Activated T-cell treated with anti-CD3 and anti-CD28 coated beads for 24 hours (primary cell): ENCODE measurements around the gene EVI2B.
"Not testable (repeated sequence)": the region's sequence is repeated elsewhere in the genome, so short reads cannot be mapped to it uniquely, and the experiment has no call there.

Experiments
- DNase-seq: peaks from one replicate; pipeline ENCODE4 v3.0.0-alpha.2; 2020; ENCODE audit warnings: low read depth

Gene EVI2B, protein sequence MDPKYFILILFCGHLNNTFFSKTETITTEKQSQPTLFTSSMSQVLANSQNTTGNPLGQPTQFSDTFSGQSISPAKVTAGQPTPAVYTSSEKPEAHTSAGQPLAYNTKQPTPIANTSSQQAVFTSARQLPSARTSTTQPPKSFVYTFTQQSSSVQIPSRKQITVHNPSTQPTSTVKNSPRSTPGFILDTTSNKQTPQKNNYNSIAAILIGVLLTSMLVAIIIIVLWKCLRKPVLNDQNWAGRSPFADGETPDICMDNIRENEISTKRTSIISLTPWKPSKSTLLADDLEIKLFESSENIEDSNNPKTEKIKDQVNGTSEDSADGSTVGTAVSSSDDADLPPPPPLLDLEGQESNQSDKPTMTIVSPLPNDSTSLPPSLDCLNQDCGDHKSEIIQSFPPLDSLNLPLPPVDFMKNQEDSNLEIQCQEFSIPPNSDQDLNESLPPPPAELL

DNA sequence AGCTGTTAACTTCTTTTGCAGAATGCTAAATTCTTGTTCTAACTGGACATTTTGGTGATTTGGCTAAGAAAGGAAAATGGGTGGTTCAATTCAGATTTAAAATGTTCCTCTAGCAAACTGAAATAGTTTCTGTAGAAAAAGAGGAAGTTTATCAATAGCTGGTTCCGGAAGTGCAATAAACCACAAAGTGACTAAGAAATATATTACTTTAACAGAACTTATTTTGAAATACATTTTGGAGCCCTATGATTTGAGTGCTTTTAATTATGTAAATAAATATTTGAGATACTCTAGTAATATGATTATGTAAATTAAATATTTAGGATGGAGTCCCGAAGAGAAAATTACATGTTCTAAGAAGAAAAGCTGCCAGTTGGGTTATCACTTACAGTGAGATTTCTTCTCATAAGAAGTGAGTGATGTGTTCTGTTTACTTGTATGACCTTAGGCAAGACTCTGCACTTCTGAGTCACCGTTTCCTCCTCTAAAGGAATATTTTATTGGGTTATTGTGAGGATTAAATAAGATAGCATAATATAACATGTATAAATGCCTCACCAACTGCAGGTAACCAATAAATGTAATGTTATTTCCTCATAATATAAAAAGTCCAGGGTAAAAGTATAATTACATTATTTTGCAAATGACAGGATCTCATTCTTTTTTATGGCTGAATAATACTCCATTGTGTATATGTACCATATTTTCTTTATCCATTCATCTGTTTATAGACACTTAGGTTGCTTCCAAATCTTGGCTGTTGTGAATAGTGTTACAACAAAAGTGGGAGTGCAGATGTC lies at the start of gene EVI2B:
Gene EVI2B (minus strand): TSS at position 73 of the 800 bp plus-strand sequence. CDS start 8,445 bp downstream, outside the sequence.
- no peak for DNase-seq

DNA sequence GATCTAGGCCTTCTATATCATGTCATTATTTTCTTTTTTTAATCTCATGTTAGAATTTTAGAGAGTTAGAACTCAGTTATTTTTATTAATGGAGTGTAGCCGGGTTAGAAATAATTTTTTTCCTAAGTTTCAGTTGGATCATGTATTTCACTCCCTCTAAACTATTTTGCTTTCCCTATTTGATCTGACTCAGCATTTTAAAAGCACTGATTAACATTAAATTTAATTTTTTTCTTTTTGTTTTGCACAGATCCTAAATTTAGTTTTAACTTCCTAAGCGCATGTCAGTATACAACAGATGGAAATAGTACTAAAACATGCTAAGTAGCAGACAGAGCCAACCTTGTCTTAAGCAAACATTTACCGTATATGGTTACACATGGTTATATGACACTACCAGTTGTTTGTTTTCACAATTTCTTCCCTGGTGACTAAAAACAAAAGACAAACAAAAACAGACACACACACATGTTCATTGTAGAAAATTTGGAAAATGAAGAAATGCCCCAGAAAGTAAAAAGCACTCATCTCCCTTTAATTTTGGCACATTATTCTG lies 44.1 kb upstream of the EVI2B start:
- DNase-seq, result no peak

DNA sequence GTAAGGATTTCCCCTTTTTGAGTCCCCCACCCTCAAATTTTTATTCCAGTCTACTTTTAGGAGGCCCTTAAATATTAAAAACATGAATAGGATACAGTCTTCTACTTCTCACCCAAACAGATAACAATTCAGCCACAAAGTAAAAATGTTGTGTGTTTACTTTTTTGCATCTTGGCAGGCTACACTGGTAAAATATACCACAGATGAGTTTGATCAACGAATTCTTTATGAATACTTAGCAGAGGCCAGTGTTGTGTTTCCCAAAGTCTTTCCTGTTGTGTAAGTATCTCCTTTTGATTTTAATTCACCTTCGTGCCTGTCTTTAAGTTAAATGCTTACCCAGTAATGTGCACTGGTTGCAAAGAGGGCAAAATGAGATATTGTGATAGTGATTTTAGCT lies 43.2 kb upstream of the EVI2B start:
- DNase-seq, result no peak

DNA sequence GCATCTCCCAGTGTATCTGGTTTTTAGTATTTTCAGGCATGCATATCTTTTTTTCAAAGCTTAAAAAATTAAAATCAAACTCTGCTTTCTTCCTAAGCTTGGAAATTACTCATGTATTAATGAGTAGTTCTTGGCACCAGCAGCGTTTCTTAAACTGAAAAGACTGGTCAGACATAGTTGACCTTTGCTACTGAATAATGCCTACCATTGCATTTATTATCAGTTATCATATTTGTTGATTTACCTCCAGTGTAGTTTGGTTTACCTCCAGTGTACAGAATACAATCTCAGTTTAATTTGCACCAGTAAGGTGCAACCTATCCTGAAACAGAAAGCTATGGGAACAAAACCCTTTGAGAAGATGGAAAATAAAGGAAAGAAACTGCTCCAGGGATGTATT lies 42.1 kb upstream of the EVI2B start:
- no peak for DNase-seq

DNA sequence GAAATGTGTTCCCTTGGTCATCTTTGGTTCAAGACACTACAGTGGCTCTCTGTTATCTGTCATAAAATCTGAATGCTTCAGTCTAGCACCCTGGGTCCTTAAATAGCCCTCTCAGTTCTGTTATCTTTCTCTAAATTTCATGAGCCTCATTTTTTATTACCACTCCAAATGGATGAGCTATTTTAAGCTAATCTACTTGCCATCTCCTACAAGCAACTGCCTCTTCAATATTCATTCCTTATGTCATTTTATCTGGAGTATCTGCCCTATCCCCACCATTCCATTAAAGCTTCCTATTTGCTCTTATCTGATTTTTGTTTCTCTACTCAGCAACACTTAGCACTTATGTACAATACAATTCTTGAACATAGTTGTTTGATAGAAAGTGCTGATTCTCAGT lies 35.6 kb upstream of the EVI2B start:
- DNase-seq, result no peak

DNA sequence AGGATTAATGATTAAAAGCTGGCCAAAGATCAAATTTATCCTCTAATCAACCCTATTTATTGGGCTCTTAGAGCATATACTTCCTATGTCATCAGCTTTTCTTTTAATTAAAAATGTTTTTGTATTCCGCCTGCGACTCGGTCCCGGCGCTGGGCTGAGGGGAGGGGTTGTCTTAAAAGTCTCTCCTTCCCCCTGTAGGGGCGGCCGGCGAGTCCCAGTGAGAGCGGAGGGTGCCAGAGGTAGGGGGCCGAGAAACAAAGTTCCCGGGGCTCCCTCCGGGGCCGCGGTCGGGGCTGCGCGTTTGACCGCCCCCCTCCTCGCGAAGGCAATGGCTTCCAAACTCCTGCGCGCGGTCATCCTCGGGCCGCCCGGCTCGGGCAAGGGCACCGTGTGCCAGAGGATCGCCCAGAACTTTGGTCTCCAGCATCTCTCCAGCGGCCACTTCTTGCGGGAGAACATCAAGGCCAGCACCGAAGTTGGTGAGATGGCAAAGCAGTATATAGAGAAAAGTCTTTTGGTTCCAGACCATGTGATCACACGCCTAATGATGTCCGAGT lies 31.4 kb upstream of the EVI2B start:
- not testable (repeated sequence) for DNase-seq

DNA sequence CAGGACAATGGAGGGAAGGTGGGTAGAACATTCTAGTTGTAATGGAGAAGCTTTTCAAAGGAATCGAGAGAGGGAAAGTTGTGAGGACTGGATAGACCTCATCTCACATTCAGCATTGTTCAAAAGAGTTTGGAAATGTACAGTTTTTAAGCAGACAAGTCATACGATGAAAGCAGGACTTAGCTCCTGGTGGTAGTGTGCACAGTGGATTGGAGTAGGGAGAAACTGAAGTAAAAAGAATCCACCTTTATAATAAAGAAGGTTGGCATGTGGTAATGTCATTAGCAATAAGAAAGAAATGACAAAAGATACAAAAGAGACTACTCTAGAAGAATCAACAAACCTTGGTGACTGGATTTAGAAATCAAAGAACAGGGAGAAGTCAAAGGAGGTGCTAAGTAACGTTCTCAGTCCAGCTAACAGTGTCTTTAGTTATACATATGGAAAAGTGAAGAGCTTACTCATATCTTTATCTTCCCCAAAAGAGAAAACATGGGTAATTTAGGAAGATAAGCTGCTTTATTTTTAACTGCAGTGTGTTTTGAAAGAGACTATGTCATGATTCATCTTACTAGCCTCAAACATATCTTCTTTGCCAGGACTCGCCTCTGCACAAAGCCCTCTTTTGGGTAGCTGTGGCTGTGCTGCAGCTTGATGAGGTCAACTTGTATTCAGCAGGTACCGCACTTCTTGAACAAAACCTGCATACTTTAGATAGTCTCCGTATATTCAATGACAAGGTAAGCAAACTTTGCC lies 26.2 kb upstream of the EVI2B start:
- DNase-seq, result no peak

DNA sequence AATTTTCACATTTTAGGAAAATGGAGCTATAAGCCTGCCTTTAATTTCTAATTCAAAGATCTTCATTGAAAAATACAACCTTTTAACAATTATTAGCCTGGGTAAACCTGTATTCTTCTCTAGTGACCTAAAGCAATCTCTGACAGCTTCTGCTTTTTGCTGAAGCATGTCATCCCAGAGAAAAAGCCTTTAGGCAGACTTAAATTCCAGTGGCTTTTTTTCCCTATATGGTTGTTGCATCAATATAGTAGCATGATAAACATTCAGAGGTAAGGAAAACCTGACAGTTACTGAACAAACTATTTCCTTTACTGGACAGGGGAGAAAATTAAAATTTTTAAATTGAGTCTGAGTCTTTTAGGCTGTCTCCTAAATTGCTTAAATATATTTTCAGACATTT lies 15.4 kb upstream of the EVI2B start:
- DNase-seq, result no peak

DNA sequence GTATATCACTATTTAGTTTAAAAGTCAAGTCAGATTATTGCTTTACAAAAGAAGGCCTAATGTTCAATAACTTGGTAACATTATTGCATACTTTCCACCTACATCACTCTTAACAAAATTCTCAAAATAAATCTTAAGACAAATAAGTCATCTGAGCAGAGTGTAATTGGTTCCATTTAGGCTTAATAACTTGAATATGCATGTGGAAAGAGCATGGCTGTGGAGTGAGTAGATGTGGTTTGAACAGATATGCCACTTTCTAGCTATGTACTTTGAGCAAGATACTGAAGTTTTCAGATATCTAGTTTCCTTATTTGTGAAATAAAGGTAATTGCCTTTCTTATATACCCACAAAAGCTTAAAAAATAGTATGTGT lies 14.3 kb upstream of the EVI2B start:
- DNase-seq, result no peak

DNA sequence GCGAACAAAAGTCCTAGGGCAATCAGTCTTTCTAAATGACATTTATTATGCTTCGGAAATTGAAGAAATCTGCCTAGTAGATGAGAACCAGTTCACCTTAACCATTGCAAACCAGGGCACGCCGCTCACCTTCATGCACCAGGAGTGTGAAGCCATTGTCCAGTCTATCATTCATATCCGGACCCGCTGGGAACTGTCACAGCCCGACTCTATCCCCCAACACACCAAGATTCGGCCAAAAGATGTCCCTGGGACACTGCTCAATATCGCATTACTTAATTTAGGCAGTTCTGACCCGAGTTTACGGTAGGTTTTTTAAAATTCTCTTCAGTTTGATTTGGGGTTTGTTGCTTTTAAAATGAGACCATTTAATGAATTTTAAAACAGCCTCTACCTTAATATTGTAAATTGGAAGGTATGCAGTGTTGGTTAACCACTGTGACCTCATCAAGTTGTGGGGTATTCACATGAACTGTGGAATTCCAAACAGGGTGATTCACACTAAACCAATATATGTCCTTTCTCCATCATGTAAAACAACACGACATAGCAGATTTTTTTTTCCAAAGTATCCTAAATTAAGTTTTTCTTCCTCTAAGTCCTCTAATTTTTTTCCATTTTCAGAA lies 13.8 kb upstream of the EVI2B start:
- no peak for DNase-seq

DNA sequence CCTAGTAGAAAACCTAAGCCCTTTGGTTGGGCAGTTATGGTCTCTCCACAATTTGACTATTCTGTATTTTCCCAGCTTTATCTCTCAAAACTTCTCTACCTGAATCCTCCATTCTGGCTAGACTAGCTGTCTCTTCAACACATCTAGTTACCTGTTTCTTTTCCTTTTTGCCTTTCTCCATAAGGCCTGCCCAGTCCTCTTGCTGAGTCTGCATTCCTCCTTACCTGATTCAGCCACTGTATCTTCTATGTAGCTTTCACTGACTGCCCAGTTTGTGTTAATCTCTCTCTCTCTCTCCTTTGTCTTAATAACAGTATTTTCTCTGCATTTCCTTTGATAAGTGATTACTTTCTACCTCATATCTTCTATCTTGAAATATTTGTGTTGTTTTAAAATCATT lies 9.7 kb upstream of the EVI2B start:
- DNase-seq, result no peak

DNA sequence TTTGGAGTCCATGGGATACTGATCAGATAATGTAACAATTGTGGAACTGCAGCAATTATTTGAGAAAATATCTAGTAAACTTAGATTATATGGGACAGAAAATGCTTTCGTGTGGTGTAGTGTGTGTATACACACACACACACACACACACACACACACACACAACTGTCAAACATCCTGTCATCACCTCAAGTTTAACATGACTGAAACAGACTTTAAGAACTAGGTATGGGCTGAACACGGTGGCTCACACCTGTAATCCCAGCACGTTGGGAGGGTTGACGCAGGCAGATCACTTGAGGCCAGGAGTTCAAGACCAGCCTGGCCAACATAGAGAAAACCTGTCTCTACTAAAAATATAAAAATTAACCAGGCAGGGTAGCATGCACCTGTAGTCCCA lies 8.1 kb upstream of the EVI2B start:
- no peak for DNase-seq

DNA sequence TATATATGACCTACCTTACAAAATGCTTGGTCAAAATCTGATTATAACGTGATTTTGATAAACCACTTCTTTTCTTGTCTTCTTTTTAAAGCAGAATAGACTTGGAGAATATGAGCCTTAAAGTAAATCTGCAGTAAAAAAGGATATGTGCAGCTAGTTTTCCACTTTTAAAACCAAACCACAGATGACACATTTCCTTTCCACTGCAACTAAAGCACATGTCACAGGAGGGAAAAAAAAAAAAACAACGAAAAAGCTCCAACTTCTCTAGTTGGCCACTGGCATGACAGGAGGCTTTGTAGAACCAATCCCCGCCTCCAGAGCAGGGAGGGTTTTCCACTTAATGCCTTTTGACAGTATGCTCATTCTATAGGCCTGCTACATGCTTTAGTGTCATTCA lies 7.6 kb upstream of the EVI2B start, which contains the start of gene EVI2A:
Gene EVI2A (minus strand): TSS at position 142 of the 400 bp plus-strand sequence. CDS start 2,609 bp downstream, outside the sequence.
- peak; percentile 70 for DNase-seq

DNA sequence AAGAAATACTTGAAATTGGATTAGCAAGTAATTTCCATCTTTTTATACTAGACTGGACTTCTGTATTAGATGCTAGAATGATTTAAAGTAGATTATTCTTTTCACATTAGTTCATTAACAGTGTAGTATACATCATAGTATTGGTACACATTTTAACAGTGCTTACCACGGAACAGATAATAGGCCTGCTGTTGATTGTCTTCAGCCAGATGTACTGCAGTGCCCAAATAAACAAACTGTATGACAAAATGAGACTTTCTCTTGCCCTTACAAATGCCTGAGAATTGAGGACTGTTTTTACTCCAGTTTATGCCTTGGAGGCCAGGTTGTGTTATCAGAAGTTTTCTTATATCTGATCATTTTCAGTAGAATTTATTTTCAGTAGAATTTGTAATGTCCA lies 6.9 kb upstream of the EVI2B start:
- no peak for DNase-seq

DNA sequence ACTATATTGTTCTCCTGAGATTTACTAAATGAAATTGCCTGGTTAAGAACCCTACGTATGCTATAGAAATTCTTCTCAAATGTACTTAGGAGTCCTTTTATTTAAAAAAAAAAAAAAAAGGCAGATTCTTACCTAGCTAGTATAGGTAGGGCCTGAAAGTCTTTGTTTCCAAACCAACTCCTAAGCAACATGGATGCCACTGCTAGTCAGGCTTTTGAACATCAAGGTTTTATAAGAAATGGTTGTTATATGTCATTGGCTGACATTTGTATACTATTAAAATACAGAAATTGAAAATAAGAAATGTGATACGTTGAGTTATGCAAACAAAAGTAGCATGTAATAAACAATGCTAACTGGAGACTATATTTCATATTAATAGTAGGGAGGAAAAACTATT lies 6.4 kb upstream of the EVI2B start:
- DNase-seq, result no peak

DNA sequence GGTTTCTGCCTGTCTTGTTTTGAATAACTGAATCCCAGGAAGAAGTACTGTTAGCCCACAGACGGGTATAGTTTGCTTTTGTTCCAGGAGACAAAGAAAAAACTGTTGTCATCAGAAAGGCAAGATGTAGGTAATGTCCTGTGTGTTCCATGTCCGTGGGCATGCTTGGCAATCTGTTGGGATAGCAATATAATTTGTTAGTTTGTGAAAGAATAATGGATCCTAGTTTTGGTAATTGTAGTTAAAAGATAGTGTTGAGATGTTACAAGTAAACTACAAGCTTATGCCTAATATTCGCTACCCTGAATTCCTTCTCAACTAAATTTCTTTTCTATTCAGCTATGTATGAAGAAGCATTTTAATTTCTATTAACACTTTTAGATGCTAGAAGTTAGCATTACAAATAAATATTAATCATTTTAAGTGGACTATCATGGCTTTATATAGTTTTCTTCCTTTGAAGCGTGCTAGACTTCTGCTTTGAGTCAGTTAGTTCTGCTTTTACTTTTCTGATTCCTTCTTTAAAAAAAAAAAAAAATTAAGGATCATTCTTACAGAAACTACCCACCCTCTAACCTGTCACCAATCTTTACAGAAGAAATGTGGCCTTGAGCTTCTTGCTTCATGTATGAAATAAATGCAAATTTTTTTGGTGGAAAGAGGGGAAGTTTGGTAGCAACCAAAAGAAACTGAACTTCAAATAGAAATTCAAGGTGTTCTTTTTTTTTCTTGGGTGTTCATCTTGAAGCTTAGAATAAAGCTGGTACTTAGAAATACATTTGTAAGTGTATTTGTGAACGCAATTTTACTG lies 5.2 kb upstream of the EVI2B start:
- no peak for DNase-seq

DNA sequence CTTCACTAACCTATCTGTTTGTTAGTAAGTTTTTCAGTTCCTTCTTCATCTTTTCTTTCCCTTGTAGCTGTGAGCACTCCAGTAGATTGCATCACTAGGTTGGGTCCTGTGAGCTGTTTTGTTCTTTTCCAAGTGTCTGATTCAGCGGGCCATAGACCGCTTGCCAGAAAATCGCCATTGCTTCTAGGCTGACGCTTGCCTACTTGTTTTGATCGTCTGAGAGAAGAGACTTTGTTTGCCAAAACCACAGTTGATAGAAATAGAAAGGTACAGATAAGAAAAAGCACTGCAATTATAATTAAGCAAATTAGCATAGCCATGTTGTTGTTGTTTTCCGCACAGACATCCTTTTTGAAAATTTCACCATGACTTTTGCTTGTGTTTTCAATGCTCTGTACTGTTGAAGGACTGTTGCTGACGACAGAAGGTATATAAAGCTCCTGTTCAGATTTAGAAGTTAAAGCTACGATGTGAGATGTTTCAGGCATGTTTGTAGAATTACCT lies 4.5 kb upstream of the EVI2B start:
- DNase-seq, result peak; percentile 46

DNA sequence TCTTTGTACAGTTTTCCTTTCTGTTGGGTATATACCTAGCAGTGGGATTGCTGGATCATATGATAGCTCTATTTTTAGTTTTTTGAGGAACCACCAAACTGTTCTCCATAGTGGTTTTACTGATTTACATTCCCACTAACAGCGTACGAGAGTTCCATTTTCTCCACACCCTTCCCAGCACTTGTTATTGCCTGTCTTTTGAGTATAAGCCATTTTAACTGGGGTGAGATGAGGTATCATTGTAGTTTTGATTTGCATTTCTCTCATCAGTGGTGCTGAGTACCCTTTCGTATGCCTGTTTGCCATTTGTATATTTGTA lies 887 bp upstream of the EVI2B start:
- DNase-seq, result no peak

DNA sequence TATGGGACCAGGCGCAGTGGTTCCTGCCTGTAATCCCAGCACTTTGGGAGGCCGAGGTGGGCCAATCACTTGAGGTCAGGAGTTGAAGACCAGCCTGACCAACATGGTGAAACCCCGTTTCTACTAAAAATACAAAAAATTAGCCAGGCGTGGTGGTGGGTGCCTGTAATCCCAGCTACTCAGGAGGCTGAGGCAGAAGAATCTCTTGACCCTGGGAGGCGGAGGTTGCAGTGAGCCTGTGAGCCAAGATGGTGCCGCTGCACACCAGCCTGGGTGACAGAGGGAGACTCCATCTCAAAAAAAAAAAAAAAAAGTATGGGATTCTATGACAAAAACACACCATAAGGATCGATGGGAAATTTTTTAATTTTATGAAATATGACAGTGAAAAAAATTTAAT lies 1.6 kb downstream of the EVI2B start:
- DNase-seq, result not testable (repeated sequence)

DNA sequence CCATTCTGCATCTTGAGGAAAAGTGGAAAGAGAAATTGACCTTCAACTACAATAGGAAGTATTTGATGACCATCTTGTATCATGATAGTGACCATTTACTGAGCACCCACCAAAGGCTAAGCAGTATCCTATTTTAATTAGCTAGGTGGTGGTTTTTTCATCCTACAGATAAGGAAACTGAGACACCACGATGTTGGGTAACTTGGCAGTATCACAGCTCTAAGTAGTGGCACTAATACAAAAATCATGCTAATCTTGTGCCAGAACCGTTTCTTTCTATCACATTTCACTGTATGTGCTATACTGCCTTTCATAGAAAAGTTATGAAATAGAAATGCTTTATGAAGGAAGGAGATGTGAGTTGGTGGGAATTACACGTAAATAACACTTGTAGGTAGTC lies 2.3 kb downstream of the EVI2B start:
- DNase-seq, result no peak
